ENCODE measurements around the gene CDC42BPA. TPM values are rescaled to one million over a fixed set of nuclear protein-coding genes. Genes with fewer than 3 reads are reported as not detected.

The CDC42BPA gene
- total RNA-seq, 1 experiment from 2014 or later = 30.1 TPM

DNA sequence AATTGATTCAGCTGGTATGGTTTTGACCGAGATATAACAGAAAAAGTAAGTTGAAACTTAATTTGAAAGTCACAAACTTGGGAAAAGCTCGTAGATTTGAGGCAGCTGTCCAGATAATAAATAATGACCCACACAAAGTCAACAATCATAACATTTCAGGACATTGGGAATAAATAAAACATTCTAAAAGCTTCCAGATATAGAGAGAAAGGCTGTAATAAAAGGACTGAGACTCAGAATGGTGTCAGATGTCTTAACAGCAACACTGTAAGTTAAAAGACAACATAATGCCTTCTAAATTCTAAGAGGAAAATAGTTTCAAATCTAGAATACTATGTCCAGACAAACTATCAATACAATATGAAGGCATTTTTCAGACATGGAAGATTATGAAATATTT lies 163.3 kb downstream of the CDC42BPA start:
- H3K14ac ChIP-seq (ENCODE audit: insufficient read depth, low read length) = no peak overlapping the region
- no peaks in the 10 kb centered on the region for H3K79me2 ChIP-seq (ENCODE audit: insufficient read depth, low read length)
- no peak overlapping the region for H3K56ac ChIP-seq (ENCODE audit: insufficient read length, low read depth, low read length)
- no peak overlapping the region for H2BK20ac ChIP-seq (ENCODE audit: low read depth, low read length, poor library complexity, severe bottlenecking)
- Mint-ChIP-seq H3K36me3 (ENCODE audit: insufficient read depth in 1 of 3, low read depth in 3 of 3) (peaks cover 0 to 7% (median 1%) of the 10 kb centered on the region in 3 experiments; a peak in 4 of 7 replicates), H3K27me3 (ENCODE audit: low read depth) (no peaks in the 10 kb centered on the region), H3K4me1 (peaks cover 8 to 9% of the 10 kb centered on the region in 2 experiments), H3K4me3 (no peak overlapping the region), H3K27ac (no peak overlapping the region), H3K9me3 (no peaks in the 10 kb centered on the region)
- no peaks in the 10 kb centered on the region for H3K23me2 ChIP-seq (ENCODE audit: insufficient read length, low read depth, low read length, poor library complexity, severe bottlenecking)
- H3K4me2 ChIP-seq (ENCODE audit: insufficient read depth, insufficient read length, low read length) = no peak overlapping the region
- no peaks in the 10 kb centered on the region for H3K9me3 ChIP-seq (ENCODE audit: control insufficient read depth, low read depth, low read length)
- no peak overlapping the region for H2AFZ ChIP-seq (ENCODE audit: low read length)
- WGBS (ENCODE audit: extremely low coverage, insufficient read length, low lambda C conversion rate) = no CpG with 5 or more reads among the region's 2 CpGs
- H3K18ac ChIP-seq (ENCODE audit: insufficient read length, low read depth, low read length) = no peak overlapping the region
- no peak overlapping the region for H4K8ac ChIP-seq (replicated peaks; ENCODE audit: insufficient read length, low read depth, low read length)
- no peak for DNase-seq
- TF ChIP-seq, protein P1, sequence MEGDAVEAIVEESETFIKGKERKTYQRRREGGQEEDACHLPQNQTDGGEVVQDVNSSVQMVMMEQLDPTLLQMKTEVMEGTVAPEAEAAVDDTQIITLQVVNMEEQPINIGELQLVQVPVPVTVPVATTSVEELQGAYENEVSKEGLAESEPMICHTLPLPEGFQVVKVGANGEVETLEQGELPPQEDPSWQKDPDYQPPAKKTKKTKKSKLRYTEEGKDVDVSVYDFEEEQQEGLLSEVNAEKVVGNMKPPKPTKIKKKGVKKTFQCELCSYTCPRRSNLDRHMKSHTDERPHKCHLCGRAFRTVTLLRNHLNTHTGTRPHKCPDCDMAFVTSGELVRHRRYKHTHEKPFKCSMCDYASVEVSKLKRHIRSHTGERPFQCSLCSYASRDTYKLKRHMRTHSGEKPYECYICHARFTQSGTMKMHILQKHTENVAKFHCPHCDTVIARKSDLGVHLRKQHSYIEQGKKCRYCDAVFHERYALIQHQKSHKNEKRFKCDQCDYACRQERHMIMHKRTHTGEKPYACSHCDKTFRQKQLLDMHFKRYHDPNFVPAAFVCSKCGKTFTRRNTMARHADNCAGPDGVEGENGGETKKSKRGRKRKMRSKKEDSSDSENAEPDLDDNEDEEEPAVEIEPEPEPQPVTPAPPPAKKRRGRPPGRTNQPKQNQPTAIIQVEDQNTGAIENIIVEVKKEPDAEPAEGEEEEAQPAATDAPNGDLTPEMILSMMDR (conservative IDR thresholded peaks at IDR 0.05) = no peak
- no peak overlapping the region for H2AK5ac ChIP-seq (ENCODE audit: insufficient read length, low read length)
- H3K79me1 ChIP-seq (ENCODE audit: insufficient read depth, low read depth, low read length, poor library complexity, severe bottlenecking) = no peaks in the 10 kb centered on the region
- no peak overlapping the region for H2BK5ac ChIP-seq (ENCODE audit: insufficient read length, low read length)
- H4K91ac ChIP-seq (ENCODE audit: insufficient read length, low read depth, low read length) = no peak overlapping the region
- no peak overlapping the region for H3K9ac ChIP-seq (ENCODE audit: extremely low read depth, insufficient read length, low read length)
- H4K5ac ChIP-seq (ENCODE audit: insufficient read length, low read depth, low read length) = no peak overlapping the region
- H3T11ph ChIP-seq (ENCODE audit: low read length) = no peak overlapping the region
- H3K4me1 ChIP-seq (ENCODE audit: insufficient read depth, low read length) = no peaks in the 10 kb centered on the region
- no peak overlapping the region for H2BK12ac ChIP-seq (ENCODE audit: insufficient read length, low read depth, low read length)
- H3K27ac ChIP-seq (ENCODE audit: insufficient read length, low read depth, low read length) = no peak overlapping the region
- H2BK120ac ChIP-seq (ENCODE audit: low read depth, low read length, poor library complexity, severe bottlenecking) = no peak overlapping the region
- H4K20me1 ChIP-seq (ENCODE audit: control insufficient read depth, insufficient read depth, insufficient read length) = no peaks in the 10 kb centered on the region
- H3K27me3 ChIP-seq (ENCODE audit: insufficient read depth, low read length) = no peaks in the 10 kb centered on the region
- H2BK15ac ChIP-seq (ENCODE audit: low read depth, low read length) = no peak overlapping the region
- no peak overlapping the region for H3K4ac ChIP-seq (ENCODE audit: low read depth, low read length)
- no peak overlapping the region for H3K23ac ChIP-seq (ENCODE audit: insufficient read length, low read depth, low read length)

Data from H9 (cell line).